HG03039 (cell line): ENCODE data around the gene EPHA10.

Experiments
- ATAC-seq: cut with Tn5 transposase; IDR thresholded peaks from one replicate; pipeline ENCODE4 v1.9.1; 2021; ENCODE audit warnings: mild to moderate bottlenecking, moderate library complexity; ENCODE audit not compliant: unreplicated experiment

The EPHA10 gene

GRCh38 chr1:37764888-37765441 lies at the start of gene EPHA10:
Gene EPHA10 (minus strand): TSS chr1:37765120. CDS start chr1:37765066, 54 bp downstream.
- ATAC-seq = no peak

GRCh38 chr1:37814252-37814651 lies 49.3 kb upstream of the EPHA10 start:
- no peak for ATAC-seq

GRCh38 chr1:37813529-37814145 lies 48.7 kb upstream of the EPHA10 start:
- ATAC-seq = no peak

GRCh38 chr1:37811027-37811655 lies 46.2 kb upstream of the EPHA10 start:
- ATAC-seq = no peak

GRCh38 chr1:37809942-37810341 lies 45.0 kb upstream of the EPHA10 start:
- no peak for ATAC-seq

- peak; percentile 37 for ATAC-seq
Observed at GRCh38 chr1:37808369-37809319, 43.7 kb upstream of the EPHA10 start.

- ATAC-seq = peak; percentile 86
Observed at GRCh38 chr1:37807555-37808368, 42.8 kb upstream of the EPHA10 start, which contains the start of the genes C1orf122 and YRDC. Gene C1orf122 (plus strand): TSS chr1:37807790. CDS start chr1:37808405, 615 bp downstream. Gene YRDC (minus strand): TSS chr1:37808208. CDS start chr1:37808180, 28 bp downstream.

GRCh38 chr1:37807220-37807554 lies 42.3 kb upstream of the EPHA10 start:
- ATAC-seq = no peak

- ATAC-seq = no peak
Observed at GRCh38 chr1:37802439-37802838, 37.5 kb upstream of the EPHA10 start.

GRCh38 chr1:37797750-37798345 lies 32.9 kb upstream of the EPHA10 start:
- no peak for ATAC-seq

- no peak for ATAC-seq
Observed at GRCh38 chr1:37795340-37796125, 30.6 kb upstream of the EPHA10 start.

- ATAC-seq = no peak
Observed at GRCh38 chr1:37794372-37795339, 29.7 kb upstream of the EPHA10 start.

GRCh38 chr1:37793773-37794371 lies 29.0 kb upstream of the EPHA10 start, which contains the start of gene MANEAL:
Gene MANEAL (plus strand): TSS chr1:37793847. CDS start chr1:37794183, 336 bp downstream.
- no peak for ATAC-seq

GRCh38 chr1:37792943-37793686 lies 28.2 kb upstream of the EPHA10 start:
- no peak for ATAC-seq

- no peak for ATAC-seq
Observed at GRCh38 chr1:37782491-37782890, 17.6 kb upstream of the EPHA10 start.

- ATAC-seq = no peak
Observed at GRCh38 chr1:37778654-37779053, 13.7 kb upstream of the EPHA10 start.
